ENCODE measurements around the gene HRH2.

HRH2 gene

GRCh38 chr5:175654807-175655206, 3.1 kb upstream of the HRH2 start:
- DNase-seq: no peak

GRCh38 chr5:175655411-175655810, 2.5 kb upstream of the HRH2 start:
- DNase-seq: no peak
- TF ChIP-seq POLR2A (IDR thresholded peaks at IDR 0.05; ENCODE audit: low read length): no peak
- no peak for TF ChIP-seq GATA1 (IDR thresholded peaks at IDR 0.05; ENCODE audit: low read depth, low read length)

More at GRCh38 chr5:175654807-175655206, 3.1 kb upstream of the HRH2 start:
- TF ChIP-seq POLR2A (IDR thresholded peaks at IDR 0.05; ENCODE audit: low read length) (no peak), GATA1 (IDR thresholded peaks at IDR 0.05; ENCODE audit: low read depth, low read length) (no peak)

GRCh38 chr5:175656966-175657365, 905 bp upstream of the HRH2 start:
- no peak for TF ChIP-seq POLR2A (IDR thresholded peaks at IDR 0.05; ENCODE audit: low read length)
- TF ChIP-seq GATA1 (IDR thresholded peaks at IDR 0.05; ENCODE audit: low read depth, low read length): no peak
- DNase-seq: no peak

- no peak for DNase-seq
- TF ChIP-seq GATA1 (IDR thresholded peaks at IDR 0.05; ENCODE audit: low read depth, low read length) (no peak), POLR2A (IDR thresholded peaks at IDR 0.05; ENCODE audit: low read length) (no peak)
Measured at GRCh38 chr5:175658299-175659145, 651 bp downstream of the HRH2 start.

GRCh38 chr5:175659546-175660253, 1.8 kb downstream of the HRH2 start:
- no peak for TF ChIP-seq GATA1 (IDR thresholded peaks at IDR 0.05; ENCODE audit: low read depth, low read length)
- TF ChIP-seq POLR2A (IDR thresholded peaks at IDR 0.05; ENCODE audit: low read length): no peak
- no peak for DNase-seq

GRCh38 chr5:175663186-175664184, 5.6 kb downstream of the HRH2 start:
- no peak for TF ChIP-seq POLR2A (IDR thresholded peaks at IDR 0.05; ENCODE audit: low read length)
- no peak for TF ChIP-seq GATA1 (IDR thresholded peaks at IDR 0.05; ENCODE audit: low read depth, low read length)
- DNase-seq: no peak

- no peak for TF ChIP-seq GATA1 (IDR thresholded peaks at IDR 0.05; ENCODE audit: low read depth, low read length)
- TF ChIP-seq POLR2A (IDR thresholded peaks at IDR 0.05; ENCODE audit: low read length): no peak
- no peak for DNase-seq
Measured at GRCh38 chr5:175664723-175665122, 6.9 kb downstream of the HRH2 start.

- TF ChIP-seq GATA1 (IDR thresholded peaks at IDR 0.05; ENCODE audit: low read depth, low read length): no peak
- TF ChIP-seq POLR2A (IDR thresholded peaks at IDR 0.05; ENCODE audit: low read length): no peak
- no peak for DNase-seq
Measured at GRCh38 chr5:175666216-175666615, 8.3 kb downstream of the HRH2 start.

- no peak for DNase-seq
- TF ChIP-seq POLR2A (IDR thresholded peaks at IDR 0.05; ENCODE audit: low read length) (no peak), GATA1 (IDR thresholded peaks at IDR 0.05; ENCODE audit: low read depth, low read length) (no peak)
Measured at GRCh38 chr5:175668006-175668405, 10.1 kb downstream of the HRH2 start.

- DNase-seq: no peak
- TF ChIP-seq POLR2A (IDR thresholded peaks at IDR 0.05; ENCODE audit: low read length): no peak
- TF ChIP-seq GATA1 (IDR thresholded peaks at IDR 0.05; ENCODE audit: low read depth, low read length): no peak
Measured at GRCh38 chr5:175670372-175670771, 12.5 kb downstream of the HRH2 start.

GRCh38 chr5:175671013-175671412, 13.1 kb downstream of the HRH2 start:
- no peak for DNase-seq
- TF ChIP-seq POLR2A (IDR thresholded peaks at IDR 0.05; ENCODE audit: low read length) (no peak), GATA1 (IDR thresholded peaks at IDR 0.05; ENCODE audit: low read depth, low read length) (no peak)

GRCh38 chr5:175672976-175673648, 15.2 kb downstream of the HRH2 start:
- DNase-seq: no peak
- TF ChIP-seq GATA1 (IDR thresholded peaks at IDR 0.05; ENCODE audit: low read depth, low read length) (no peak), POLR2A (IDR thresholded peaks at IDR 0.05; ENCODE audit: low read length) (no peak)

GRCh38 chr5:175674731-175675346, 17.0 kb downstream of the HRH2 start:
- no peak for DNase-seq
- TF ChIP-seq GATA1 (IDR thresholded peaks at IDR 0.05; ENCODE audit: low read depth, low read length) (no peak), POLR2A (IDR thresholded peaks at IDR 0.05; ENCODE audit: low read length) (no peak)
